GM18499 (cell line): ENCODE data around the gene TEX261.

ENCODE experiments used
- ATAC-seq: cut with Tn5 transposase; IDR thresholded peaks from one replicate; pipeline ENCODE4 v1.9.1; 2021; ENCODE audit warnings: moderate number of reproducible peaks; ENCODE audit not compliant: insufficient read depth, unreplicated experiment

TEX261 gene

GRCh38 chr2:70939001-70939838 is 55.5 kb downstream of the TEX261 start:
- ATAC-seq = no peak

- ATAC-seq = no peak
Measured at GRCh38 chr2:70938586-70938950, 56.1 kb downstream of the TEX261 start.

- no peak for ATAC-seq
Measured at GRCh38 chr2:70937866-70938585, 56.6 kb downstream of the TEX261 start.

GRCh38 chr2:70936979-70937811 is 57.5 kb downstream of the TEX261 start:
- ATAC-seq = no peak

GRCh38 chr2:70936165-70936978 is 58.3 kb downstream of the TEX261 start:
- no peak for ATAC-seq
